GM21529 (cell line): ENCODE measurements around the gene ERBB4.
"Not testable (repeated sequence)": the region's sequence is repeated elsewhere in the genome, so short reads cannot be mapped to it uniquely, and the experiment has no call there.

Source experiments
- ATAC-seq: cut with Tn5 transposase; IDR thresholded peaks from one replicate; pipeline ENCODE4 v1.9.1; 2021; ENCODE audit not compliant: unreplicated experiment

ERBB4 gene

DNA sequence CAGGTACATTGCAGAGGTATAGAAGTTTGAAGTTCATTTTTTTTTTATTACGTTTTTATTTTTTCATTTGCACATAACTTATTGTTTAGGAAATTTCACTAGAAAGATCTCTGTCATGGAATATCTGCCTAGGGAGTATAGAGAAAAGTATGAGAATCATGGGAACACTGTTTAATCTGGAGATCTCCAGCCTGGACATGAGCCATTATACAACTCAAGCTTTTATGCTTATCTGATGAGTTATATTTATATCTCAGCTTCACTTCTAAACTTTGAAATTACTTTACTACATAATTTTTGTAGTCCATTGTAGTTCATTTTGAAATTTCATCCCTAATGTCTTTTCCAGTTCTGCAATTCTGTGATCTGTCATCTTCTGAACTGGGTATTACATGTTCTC is 515.6 kb downstream of the ERBB4 start:
- ATAC-seq = no peak

DNA sequence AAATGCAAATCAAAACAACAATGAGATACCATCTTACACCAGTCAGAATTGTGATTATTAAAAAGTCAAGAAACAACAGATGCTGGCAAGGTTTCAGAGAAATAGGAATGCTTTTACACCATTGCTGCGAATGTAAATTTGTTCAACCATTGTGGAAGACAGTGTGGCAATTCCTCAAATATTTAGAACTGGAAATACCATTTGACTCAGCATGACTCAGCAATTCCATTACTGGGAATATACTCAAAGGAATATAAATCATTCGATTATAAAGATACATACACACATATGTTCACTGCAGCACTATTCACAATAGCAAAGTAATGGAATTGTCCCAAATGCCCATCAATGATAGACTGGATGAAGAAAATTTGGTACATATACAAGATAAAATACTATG is 516.7 kb downstream of the ERBB4 start:
- no peak for ATAC-seq

DNA sequence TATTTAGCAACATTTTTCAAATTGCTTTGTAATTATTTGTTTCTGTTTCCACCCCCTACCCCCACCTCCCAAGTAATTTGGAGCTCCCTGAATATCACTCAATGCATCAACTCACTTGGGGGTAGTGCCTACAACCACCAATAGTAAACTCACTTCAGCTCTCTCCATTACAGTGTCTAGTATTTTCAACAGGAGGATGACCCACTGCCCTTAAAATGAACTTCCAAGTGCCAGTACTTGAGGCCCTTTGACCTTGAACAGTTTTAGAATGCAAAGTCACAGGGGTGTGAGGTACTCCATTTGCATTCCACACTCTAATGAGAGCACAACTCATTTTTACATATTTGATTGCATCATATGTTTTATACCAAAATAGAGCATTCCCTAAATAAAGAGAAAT is 523.0 kb downstream of the ERBB4 start:
- ATAC-seq = no peak

DNA sequence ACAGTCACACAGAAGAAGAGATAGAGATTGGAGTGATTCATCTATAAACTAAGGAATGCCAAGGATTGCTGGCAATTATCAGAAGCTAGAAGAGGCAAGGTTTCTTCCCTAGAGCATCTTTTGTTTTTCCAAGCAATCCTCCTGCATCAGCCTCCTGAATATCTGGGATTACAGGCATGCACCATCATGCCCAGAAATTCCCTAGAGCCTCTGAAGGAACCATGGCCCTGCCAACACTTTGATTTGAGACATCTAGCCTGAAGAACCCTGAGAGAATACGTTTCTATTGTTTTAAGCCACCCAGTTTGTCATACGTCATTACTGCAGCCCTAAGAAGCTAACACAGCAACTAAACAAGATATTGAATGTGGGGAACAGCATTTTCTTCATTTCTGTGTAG is 525.0 kb downstream of the ERBB4 start:
- no peak for ATAC-seq

DNA sequence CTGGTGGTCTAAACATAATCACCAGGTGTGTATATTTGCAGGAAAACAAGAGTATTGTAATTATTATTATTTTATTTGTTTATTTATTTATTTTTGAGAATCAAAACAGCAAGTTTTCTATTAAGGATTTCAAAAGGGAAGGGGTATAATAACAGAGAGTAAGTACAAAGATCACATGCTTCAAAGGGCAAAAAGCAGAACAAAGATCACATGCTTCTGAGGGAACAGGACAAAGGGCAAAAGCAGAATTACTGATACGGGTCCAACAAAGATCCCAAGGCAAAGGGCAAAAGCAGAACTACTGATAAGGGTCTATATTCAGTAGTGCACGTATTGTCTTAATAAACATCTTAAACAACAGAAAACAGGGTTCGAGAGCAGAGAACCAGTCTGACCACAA is 528.3 kb downstream of the ERBB4 start:
- not testable (repeated sequence) for ATAC-seq

DNA sequence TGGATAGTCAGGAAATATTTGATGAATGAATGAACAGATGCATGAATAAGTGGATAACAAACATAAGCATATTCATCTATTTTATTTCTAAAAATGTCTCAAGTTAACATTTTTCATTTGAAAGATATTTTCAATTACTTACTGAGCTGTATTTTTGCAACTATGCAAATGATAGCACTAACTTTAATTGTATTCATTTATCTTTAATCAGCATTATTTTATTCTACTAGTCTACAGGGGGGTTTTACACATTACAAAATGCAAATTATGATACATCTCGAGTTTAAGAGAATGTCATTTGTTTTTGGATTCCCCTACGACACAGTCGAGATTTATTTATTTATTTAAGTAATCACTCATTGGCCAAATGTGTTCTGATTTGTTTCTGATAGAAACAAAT is 530.6 kb downstream of the ERBB4 start:
- no peak for ATAC-seq

DNA sequence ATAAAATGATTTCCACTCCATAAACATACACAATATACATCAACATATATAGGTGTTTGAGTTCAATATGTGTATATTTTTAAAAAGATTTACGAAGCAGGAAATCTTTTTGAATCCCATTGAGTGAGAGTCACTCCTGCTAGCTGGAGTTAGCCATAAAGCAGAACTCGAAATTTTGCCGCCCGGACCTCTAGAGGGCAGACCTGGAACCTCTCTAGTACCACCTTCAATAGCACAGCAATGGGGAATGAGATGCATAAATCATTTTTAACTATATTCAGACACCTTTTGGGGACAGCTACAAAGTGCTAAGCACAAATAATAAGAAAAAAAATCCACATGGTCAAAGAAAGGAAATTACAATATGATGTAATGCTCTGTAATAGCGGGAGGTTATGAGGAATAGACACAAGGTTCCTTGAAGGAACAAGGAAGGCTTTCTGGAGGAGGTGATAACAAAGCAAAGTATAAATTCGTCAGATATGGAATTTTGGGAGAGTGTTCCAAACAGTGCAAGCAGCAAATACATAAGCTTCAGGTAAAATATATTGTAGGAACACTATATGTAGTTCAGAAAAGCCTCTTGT is 533.4 kb downstream of the ERBB4 start:
- ATAC-seq = peak; percentile 95

DNA sequence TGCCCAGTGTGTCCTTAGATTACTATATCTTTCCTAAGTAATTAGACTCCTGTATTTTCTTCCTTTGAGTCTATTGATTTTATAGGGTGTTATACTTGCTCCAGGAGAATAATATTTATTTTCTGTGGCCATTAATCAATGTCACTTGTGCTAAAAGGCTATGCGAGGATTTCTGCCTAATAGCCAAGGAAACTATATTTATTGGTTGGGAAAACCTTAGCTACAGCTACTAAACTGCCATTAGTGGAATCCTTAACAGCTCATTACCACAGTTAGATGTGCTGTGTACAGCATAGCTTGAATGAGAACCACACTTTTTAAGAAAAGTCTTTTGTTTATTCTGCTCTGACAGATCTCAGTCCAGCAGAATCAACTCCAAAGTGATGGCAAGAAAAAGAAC is 537.3 kb downstream of the ERBB4 start:
- no peak for ATAC-seq

DNA sequence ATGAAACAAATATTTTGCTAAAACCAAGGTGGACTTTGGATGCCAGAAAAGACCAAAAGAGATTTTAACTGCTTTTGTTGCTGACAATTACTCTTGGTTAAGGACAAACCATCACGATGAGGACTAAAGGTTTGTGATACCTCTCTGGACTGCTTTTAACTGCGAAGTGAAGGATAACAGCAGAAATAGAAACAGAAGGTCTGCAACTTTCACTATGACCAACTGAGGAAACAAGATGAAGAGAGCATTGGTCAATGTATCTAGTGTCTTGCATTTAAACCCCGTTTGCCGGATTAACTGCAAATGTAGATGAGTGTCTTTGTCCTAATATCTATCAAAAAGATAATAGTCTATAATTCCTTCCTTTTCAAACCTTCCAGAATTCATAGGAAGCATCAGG is 541.7 kb downstream of the ERBB4 start:
- ATAC-seq = no peak

DNA sequence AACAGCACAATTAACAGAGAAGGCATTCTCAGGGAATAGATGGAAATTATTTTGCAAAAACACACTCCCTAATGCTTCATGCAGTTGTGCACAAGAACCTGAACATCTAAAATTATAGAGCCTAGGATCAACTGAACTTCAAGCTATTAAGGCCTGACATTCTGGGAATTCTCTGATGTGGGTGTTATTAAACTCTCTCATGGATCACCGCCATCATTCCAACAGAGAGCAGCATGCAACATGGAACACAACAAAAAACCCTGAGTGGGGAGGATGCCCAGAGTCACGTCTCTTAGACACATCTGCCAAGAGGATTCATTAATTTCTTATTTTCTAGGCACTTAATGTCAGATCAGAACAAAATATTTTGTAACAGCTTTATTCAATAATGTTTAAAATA is 543.8 kb downstream of the ERBB4 start:
- no peak for ATAC-seq

DNA sequence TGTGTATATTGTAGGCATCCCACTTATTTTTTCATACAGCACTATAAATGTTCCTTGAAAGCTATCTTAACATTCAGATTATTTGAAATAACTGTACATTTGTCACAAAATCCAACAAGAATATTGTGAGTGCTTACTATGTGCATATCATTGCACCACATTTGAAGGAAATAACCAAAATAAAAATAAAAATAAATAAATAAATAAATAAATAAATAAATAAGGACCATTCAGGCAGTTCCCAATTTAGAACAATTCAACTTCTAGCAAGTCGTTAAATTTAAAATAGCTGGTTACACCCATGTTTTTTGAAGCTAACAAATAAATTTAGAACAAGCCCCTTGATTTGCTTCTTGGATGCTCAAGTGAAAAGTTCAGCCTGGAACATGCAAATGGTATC is 548.3 kb downstream of the ERBB4 start:
- ATAC-seq = no peak

DNA sequence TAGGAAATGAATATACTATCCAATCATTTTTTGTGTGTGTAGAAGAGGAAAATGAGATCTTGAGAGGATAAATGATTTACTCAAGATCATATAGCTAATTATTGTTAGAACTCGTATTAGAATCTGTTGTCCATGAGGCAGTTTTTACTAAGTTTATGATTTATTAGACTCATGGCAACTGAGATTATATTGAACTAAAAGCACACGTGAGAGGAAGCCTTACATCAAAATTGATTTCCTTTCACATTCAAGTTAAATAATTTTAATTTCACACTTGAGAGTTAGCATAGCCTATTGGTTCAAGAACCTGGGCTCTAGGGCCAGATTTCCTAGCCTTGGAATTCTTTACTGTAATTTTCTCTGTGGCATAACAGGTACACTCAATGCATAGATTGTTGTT is 552.3 kb downstream of the ERBB4 start:
- ATAC-seq = no peak

DNA sequence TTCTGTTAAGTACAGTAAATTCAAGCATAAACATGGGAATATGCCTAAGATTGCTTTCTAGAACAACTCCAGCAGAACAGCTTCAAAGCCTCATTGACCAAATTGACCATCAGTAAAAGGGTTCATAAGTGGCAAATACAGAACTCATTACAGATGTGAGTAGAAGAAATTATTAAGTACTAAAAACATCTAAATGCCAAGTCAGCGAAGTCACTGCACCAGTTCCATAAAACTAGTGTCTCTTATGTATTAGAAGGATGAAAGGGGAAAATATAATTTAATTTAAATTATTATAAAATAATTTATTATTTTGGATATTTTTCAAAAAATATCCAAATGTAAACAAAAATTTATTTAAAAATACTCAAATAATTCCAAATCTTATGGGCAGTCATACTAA is 553.2 kb downstream of the ERBB4 start:
- no peak for ATAC-seq

DNA sequence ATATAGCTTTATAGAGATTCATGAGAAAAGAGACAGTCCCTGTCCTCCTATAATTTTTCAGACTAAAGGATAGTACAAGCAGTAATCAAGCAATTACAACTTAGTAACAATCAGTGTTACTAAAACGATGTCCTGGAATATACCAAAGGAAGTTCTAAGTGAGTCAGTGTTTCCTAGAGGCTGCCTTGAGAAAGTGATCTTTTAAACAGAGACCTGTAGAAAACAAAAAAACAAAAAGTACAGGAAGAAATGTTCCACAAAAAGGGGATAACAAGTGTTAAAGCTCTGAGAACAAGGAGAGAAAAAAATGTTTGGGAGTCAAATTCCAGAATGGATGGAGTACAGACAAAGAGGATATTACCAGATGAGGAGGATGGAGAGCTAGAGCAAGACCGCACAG is 556.4 kb downstream of the ERBB4 start:
- ATAC-seq = no peak

DNA sequence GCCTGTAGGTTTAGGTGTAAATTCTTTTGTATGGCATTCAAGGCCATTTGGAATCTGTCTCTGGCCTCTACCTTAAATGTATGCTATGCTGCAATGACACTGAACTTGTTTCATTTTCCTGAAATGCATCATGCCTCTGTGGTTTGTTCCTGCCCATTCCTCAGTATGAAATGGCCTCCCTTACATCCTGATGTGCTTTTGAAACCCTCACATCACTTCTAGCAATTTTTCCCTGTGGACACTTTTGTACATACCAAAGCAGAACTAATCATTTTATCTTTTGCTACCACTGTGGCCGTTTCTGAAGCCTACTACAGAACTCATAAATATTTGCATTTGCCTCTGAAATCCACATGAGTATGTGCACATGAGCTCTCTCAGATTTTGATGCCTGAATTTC is 557.2 kb downstream of the ERBB4 start:
- no peak for ATAC-seq

DNA sequence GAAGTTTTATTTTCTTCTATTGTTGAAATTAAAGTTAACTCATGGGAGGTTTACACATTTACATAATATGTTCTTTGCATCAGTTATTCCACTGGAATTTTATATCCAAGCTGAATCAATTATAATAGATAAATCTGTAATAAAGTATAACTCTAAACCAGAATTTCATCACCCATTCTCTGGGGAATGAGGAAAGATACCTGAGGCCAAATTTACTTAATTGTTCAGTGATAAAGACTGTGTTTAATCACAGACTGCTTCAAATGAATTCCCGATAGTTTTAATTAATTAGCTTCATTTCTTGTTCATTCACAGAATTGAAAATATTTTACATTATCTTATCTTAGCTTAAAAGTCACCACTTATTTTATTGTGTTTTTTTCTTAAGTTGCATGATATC is 562.5 kb downstream of the ERBB4 start:
- ATAC-seq = no peak

DNA sequence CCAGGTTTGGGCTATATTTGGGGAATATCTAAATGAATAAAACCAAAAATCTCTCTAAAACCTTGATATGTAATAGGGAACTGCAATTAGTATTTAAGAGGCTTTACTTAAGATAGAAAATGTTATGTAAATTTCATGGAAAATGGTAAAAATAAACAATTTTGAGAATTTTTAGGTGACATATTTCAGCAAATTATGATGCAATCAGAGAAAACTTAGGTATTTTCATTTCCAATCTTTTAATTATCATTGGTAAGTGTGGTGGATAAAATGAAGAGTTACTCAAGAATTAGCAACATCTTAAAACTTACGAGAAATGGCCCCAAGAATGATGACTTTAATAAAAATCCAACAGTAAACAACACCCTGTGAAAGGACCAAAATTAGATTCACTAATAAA is 571.4 kb downstream of the ERBB4 start:
- ATAC-seq = no peak

DNA sequence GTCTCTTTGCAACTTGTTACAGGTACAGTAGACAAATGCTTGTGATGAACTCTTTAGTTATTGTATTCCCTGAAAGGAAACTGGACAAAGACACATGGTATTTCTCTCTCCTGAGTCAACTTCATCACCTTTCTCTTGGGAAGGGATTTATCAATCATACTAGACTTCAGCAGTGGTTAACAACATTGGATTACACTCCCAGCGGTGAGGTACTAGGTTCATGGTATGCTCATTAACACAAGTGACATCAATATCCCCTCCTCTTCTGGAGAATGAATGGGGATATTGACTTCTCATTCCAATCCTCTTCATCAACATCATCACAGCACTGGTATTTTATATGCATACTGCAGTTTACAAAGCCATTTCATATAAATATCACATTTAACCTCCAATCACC is 574.6 kb downstream of the ERBB4 start:
- no peak for ATAC-seq

DNA sequence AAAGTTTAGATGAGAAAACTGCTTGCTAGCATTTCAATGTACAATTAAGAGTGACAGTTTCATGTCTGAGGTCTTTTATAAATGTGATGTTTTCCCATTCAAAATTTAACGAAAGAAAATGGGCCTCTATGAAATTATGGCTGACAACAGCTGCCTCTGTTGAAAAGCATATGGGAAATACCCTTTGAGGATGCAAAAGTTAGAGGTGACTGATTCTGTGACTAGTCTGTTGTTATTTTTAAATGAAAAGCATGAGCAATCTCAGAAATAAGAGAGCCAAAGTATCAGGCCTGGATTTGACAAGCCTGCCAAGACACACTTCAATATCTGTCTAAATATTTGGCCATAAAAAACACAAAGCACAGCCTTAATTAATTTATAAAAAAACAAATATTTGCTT is 580.8 kb downstream of the ERBB4 start:
- ATAC-seq = peak; percentile 98

DNA sequence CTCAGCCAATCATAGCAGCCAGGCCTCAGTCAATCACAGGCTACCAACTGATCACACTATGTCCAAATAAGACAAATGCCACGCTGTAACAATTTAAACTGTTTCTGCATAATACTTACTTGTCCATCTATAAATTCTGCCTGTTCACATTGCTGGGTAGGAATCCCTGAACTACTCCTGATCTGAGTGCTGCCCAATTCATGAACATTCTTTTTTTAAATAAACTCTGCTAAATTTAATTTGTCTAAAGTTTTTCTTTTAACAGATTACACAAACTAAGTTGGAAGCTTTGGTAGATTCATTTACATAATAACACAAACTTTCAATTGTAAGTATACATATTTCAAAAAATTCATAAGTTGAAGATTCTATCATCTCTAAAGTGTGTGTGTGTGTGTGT is 583.0 kb downstream of the ERBB4 start:
- ATAC-seq = no peak

DNA sequence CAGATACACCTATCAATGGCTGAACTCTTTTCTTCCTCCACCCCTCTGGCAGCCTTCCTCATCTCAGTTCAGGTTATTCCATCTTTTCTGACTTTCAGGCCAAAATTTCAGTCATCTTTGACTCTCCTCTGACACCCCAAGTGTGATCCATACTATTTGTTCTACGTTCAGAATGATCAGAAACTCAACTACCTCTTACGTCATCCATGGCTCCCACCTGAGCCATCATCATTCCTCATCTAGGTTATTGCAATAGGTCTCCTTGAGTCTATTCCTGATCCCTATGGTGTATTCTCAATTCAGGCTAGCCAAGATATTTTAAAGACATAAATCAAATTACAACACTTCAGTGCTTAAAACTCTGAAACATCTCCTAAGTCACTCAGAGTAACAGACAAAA is 589.7 kb downstream of the ERBB4 start:
- no peak for ATAC-seq

DNA sequence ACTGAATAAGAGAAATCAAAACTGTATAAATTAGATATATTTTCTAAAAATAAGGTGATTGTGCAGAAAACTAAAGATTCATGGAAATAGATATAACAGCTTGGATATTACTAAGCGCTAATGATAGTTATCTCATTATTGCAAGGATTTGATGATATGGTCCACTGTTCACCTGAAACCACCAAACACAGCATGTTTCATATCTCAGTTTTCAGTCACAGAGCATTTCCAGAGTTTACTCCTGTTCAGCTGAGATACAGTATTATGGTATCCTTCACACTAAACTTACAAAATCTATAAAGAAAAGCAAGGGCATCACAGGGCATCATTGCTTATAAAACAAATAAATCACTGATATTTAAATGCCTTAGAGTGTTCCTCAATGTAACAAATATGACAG is 591.6 kb downstream of the ERBB4 start:
- ATAC-seq = peak; percentile 51

DNA sequence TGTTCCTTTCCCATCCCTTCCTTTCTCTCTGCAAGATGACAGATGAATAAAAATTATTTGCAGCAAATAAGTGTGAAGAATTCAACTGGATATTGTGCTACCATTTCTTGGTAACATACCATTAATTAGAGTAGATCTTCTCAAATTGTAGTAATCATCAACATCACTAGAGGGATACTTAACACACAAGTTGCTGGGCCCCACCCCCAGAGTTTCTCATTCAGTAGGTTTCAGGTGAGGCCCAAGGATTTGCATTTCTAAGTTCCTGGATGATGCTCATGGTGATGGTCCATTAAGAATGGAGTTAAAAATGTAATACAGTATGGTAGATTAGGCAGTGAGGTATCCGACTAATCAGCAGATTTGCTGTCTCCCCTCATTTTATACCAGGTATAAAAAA is 594.0 kb downstream of the ERBB4 start:
- ATAC-seq = peak; percentile 80

DNA sequence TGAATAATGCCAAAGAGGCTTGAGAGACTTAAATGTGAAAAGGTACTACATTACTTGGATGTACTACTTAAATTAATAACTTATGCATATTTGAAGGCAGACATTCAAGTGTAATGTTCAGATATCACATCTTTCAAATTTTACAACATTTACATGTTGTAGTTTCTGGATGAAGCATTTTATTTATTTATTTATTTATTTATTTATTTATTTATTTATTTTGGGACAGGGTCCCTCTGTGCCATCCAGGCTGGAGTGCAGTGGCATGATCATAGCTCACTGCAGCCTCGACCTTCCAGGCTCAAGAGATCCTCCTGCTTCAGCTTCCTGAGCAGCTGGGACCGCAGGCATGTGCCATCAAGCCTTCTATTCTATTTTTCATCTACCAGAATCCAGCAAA is 596.4 kb downstream of the ERBB4 start:
- ATAC-seq = no peak
